Activated CD4-positive, alpha-beta T cell treated with anti-CD3 and anti-CD28 coated beads, Interleukin-2, amount 10 ng/mL, durations not matched to agents 24 days and 14 days (primary cell): ENCODE results near the gene PSAPL1. TPM values are rescaled to one million over a fixed set of nuclear protein-coding genes. Genes with fewer than 3 reads are reported as not detected.

ENCODE experiments used
- DNase-seq: peaks from one replicate; pipeline ENCODE4 v3.0.0; 2022
- H3K27ac Mint-ChIP-seq: one replicate; pipeline ENCODE4 v1.8.0; 2022; ENCODE audit warnings: mild to moderate bottlenecking, mixed read lengths
- H3K27me3 Mint-ChIP-seq: one replicate; pipeline ENCODE4 v1.8.0; 2022; ENCODE audit warnings: mixed read lengths
- H3K36me3 Mint-ChIP-seq: one replicate; pipeline ENCODE4 v1.8.0; 2022; ENCODE audit warnings: low read depth, mild to moderate bottlenecking, mixed read lengths
- H3K4me1 Mint-ChIP-seq: one replicate; pipeline ENCODE4 v1.8.0; 2021; ENCODE audit warnings: mixed read lengths
- H3K4me3 Mint-ChIP-seq: one replicate; pipeline ENCODE4 v1.8.0; 2022; ENCODE audit warnings: mild to moderate bottlenecking, moderate library complexity, mixed read lengths
- H3K9me3 Mint-ChIP-seq: one replicate; pipeline ENCODE4 v1.8.0; 2021; ENCODE audit warnings: mixed read lengths
- intact Hi-C: fragments of 100-400 bp; cut with micrococcal nuclease; formaldehyde crosslinking; loops from one replicate; pipeline ENCODE4 v1.15.1; 2023
- total RNA-seq: library from RNA; stranded (reverse); gene quantifications from 2 replicates; pipeline ENCODE4 v1.2.3, GENCODE V29; 2022

The PSAPL1 gene
- total RNA-seq, 1 donor from 2014 or later: not detected

GRCh38 chr4:7397206-7398103 is 37.3 kb downstream of the PSAPL1 start:
- Mint-ChIP-seq H3K27me3 (peaks cover 10% of the 10 kb centered on the region), H3K36me3 (no peaks in the 10 kb centered on the region), H3K4me3 (no peak overlapping the region), H3K9me3 (peaks cover 8% of the 10 kb centered on the region), H3K27ac (no peak overlapping the region), H3K4me1 (no peaks in the 10 kb centered on the region)
- no peak for DNase-seq
- intact Hi-C loops: no loop called here

GRCh38 chr4:7396186-7396910 is 38.4 kb downstream of the PSAPL1 start:
- H3K27ac Mint-ChIP-seq: no peak overlapping the region
- no peak for DNase-seq
- no peaks in the 10 kb centered on the region for H3K36me3 Mint-ChIP-seq
- no peak overlapping the region for H3K4me3 Mint-ChIP-seq
- H3K27me3 Mint-ChIP-seq: peaks cover 10% of the 10 kb centered on the region
- no peaks in the 10 kb centered on the region for H3K4me1 Mint-ChIP-seq
- peaks cover 8% of the 10 kb centered on the region for H3K9me3 Mint-ChIP-seq
- intact Hi-C loops: no loop called here

DNA sequence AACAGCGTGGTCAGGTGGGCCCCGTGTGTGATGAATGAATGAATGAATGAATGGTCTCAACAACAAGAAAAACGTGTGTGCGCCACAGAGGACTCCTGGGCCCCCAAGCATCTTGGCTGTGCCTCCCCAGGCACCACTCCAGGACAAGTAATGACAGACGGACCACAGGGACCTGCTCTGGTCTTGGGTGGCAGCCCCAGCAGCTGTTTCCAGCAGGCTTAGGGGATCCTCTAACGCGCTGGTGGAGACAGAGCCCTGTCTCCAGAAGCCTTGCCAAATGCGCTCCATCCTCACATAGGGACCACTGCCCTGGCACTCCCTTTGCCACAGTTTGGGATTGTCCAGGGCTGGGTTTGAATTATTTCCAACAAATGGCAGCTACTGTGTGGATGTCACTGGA is 39.1 kb downstream of the PSAPL1 start:
- no peak for DNase-seq
- peaks cover 3% of the 10 kb centered on the region for H3K9me3 Mint-ChIP-seq
- H3K27me3 Mint-ChIP-seq: peaks cover 10% of the 10 kb centered on the region
- no peak overlapping the region for H3K27ac Mint-ChIP-seq
- no peaks in the 10 kb centered on the region for H3K36me3 Mint-ChIP-seq
- no peaks in the 10 kb centered on the region for H3K4me1 Mint-ChIP-seq
- intact Hi-C loops: no loop called here
- H3K4me3 Mint-ChIP-seq: no peak overlapping the region

- H3K4me3 Mint-ChIP-seq: no peak overlapping the region
- intact Hi-C loops: no loop called here
- no peaks in the 10 kb centered on the region for H3K9me3 Mint-ChIP-seq
- H3K4me1 Mint-ChIP-seq: no peaks in the 10 kb centered on the region
- H3K27ac Mint-ChIP-seq: no peak overlapping the region
- H3K36me3 Mint-ChIP-seq: no peaks in the 10 kb centered on the region
- no peak for DNase-seq
- peaks cover 10% of the 10 kb centered on the region for H3K27me3 Mint-ChIP-seq
Measured at GRCh38 chr4:7394681-7395451, 39.9 kb downstream of the PSAPL1 start.

DNA sequence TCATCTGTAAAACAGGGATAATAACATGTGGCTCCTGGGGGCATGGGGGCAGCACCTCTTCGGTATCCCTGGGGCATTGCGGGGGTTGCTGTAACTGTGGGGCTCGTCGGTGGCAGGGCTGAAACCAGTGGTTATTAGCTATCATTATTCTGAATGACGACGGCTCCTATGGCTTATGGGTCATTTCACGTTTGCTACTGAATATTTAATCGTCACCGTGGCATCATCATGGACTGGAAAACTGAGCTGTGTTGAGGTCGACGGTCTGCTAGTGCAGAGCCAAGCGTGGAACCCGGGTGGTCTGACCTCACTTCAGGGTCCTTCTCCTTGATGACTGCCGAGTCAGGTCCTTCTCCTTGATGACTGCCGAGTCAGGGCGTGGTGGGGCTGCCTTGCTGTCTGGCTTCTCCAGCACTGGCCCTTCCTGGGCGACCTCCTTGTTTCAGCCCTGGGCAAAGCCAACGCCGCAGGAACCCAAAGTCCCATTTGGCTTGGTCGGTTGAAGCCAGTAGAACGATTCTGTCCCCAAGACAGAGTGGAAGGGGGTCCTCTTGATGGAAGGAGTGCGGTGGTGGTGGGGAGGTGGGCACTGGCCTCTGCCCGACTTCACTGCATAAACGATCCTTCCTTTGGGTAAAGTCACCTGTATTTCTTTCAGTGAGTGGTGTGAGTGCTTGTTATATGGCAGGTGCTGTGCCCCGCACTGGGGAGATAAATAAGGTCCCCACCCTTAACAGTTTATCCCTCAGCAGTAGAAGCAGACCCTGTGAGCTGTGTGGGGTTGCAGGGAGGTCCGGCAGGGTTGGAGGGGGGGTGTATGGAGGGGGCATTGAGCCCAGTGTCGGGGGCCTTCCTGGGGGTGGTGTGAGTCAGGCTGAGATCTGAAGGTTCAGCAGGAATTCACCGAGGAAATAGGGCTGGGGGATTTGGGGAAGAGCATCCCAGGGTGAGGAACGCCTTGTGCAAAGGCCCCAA is 40.8 kb downstream of the PSAPL1 start:
- H3K36me3 Mint-ChIP-seq: no peaks in the 10 kb centered on the region
- H3K27me3 Mint-ChIP-seq: peaks cover 10% of the 10 kb centered on the region
- no peak overlapping the region for H3K4me3 Mint-ChIP-seq
- intact Hi-C loops: no loop called here
- no peak for DNase-seq
- no peaks in the 10 kb centered on the region for H3K9me3 Mint-ChIP-seq
- H3K4me1 Mint-ChIP-seq: no peaks in the 10 kb centered on the region
- H3K27ac Mint-ChIP-seq: no peak overlapping the region

DNA sequence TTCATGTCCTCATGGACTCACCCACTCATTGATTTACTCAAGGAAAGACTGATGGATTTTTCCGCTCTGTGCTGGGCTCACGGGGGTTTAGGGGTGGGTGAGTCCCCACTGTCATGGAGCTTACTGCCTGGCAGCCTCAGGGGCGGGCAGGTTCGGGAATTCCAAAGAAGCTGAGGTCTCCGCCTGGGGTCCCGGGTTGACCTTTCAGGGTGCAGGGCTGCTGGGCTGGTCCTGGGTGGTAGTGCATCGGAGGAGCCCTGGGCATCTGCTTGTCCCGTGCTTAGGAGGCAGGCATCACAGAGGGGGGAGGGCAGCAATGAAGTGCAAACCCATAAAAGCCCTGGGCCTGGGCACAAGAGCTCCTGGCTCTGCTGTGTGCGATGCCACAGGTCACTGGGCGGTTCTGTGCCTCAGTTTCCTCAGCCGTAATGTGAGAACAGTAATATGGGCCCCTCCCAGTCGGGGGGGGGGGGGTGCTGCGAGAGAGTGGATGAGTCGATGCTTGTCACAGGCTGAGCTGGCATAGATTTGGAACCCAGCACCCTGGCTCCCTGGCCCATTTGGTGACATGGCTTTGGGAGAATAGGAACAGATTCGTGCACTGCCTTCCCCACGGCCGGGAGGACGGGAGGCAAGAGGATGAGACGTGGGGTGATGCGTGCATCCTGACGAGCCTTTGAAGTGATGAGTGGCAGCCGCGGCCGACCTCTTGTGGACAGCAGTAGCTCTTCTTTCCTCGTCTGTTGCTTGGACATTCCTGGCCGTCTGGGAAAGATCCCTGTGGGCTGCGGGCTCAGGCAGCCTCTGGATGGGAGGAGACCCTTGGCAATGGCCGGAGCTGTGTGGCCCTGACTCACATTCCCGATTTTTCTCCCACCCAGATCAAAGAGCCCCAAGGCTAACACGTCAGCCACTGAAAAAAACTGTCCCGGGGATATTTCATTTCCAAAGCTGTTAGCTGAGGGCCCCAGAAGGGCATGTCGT is 42.0 kb downstream of the PSAPL1 start:
- H3K27ac Mint-ChIP-seq: no peak overlapping the region
- H3K27me3 Mint-ChIP-seq: peaks cover 3% of the 10 kb centered on the region
- no peaks in the 10 kb centered on the region for H3K36me3 Mint-ChIP-seq
- no peak overlapping the region for H3K4me3 Mint-ChIP-seq
- intact Hi-C loops: no loop called here
- H3K4me1 Mint-ChIP-seq: no peaks in the 10 kb centered on the region
- peaks cover 3% of the 10 kb centered on the region for H3K9me3 Mint-ChIP-seq
- DNase-seq: no peak

DNA sequence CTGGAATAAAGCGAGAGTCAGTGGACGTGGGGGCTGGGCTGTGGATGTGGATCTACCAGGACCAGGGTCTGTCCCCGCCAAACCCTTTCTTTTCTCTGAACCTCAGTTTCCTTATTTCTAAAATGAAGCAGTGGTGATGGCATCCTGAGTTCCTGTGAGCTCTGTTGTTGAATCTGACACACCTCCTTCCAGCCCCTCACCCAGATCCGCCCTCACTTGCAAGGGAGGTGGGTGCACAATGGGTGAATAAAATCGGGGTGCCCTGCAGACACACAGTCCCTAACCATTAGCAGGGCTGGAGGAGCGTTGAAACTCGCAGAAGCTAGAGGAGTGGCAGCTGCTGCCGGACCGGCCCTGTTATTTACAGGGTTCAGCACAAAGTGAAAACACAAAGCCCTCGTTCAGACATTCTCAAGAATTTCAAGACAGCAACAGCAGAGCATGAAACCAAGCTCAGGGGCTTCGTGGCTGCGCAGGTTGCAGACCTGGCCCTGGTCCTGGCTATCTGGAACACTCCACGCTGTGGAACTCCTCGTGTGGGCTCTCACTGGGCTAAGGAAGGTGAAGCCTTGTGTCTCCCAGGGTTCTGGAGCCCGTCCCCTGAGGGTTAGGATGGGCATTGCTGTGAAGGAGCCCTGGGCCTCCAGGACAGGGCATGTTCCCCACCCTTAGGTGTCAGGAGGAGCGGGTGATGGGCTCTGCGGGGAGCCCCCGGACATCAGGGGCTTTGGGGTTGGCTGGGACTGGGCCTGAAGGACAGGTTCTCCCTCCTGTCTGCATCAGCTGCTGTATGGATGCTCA is 42.9 kb downstream of the PSAPL1 start:
- Mint-ChIP-seq H3K4me1 (no peaks in the 10 kb centered on the region), H3K27ac (no peak overlapping the region), H3K36me3 (no peaks in the 10 kb centered on the region), H3K4me3 (no peak overlapping the region), H3K9me3 (peaks cover 8% of the 10 kb centered on the region), H3K27me3 (no peaks in the 10 kb centered on the region)
- intact Hi-C loops: no loop called here
- DNase-seq: no peak

GRCh38 chr4:7390906-7391636 is 43.7 kb downstream of the PSAPL1 start:
- Mint-ChIP-seq H3K4me3 (no peak overlapping the region), H3K27ac (no peak overlapping the region), H3K4me1 (no peaks in the 10 kb centered on the region), H3K9me3 (peaks cover 11% of the 10 kb centered on the region), H3K36me3 (no peaks in the 10 kb centered on the region), H3K27me3 (no peaks in the 10 kb centered on the region)
- intact Hi-C loops: no loop called here
- no peak for DNase-seq

- no peak for DNase-seq
Measured at GRCh38 chr4:7390336-7390735, 44.4 kb downstream of the PSAPL1 start.

GRCh38 chr4:7389719-7390118 is 45.0 kb downstream of the PSAPL1 start:
- no peaks in the 10 kb centered on the region for H3K27me3 Mint-ChIP-seq
- no peak overlapping the region for H3K27ac Mint-ChIP-seq
- no peak overlapping the region for H3K4me3 Mint-ChIP-seq
- no peaks in the 10 kb centered on the region for H3K36me3 Mint-ChIP-seq
- peaks cover 11% of the 10 kb centered on the region for H3K9me3 Mint-ChIP-seq
- DNase-seq: no peak
- intact Hi-C loops: no loop called here
- H3K4me1 Mint-ChIP-seq: no peaks in the 10 kb centered on the region

More at GRCh38 chr4:7390336-7390735, 44.4 kb downstream of the PSAPL1 start:
- H3K36me3 Mint-ChIP-seq: no peaks in the 10 kb centered on the region
- H3K4me1 Mint-ChIP-seq: no peaks in the 10 kb centered on the region
- intact Hi-C loops: no loop called here
- H3K27ac Mint-ChIP-seq: no peak overlapping the region
- H3K4me3 Mint-ChIP-seq: no peak overlapping the region
- peaks cover 11% of the 10 kb centered on the region for H3K9me3 Mint-ChIP-seq
- no peaks in the 10 kb centered on the region for H3K27me3 Mint-ChIP-seq

DNA sequence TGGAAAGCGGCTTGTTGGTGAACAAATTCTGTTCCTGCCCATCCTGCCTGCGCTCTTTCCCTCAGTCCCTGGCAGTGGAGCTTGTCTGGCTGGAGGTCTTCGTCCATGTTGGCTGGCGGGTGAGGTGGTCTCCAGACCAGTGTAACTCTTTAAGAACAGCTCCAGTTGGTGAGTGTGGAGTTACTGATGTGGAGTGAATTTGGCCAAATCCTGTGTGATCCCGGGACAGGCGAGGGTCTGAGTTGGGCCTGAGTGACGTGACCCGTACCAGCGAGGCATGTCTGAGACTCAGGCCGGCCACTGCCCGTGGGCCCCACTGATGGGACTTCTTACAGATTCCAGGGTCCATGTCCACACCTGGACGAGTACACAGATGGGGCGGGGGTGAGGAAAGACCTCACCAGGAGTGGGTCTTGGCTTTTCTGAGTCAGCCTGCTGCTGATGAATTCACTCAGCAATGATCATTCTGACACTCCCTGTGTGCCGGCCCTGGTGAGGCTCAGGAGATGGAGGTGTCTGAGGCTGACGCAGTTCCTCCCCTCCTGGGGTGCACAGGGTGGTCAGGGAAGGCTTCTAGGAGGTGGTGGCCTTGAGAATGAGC is 45.5 kb downstream of the PSAPL1 start:
- Mint-ChIP-seq H3K4me1 (no peaks in the 10 kb centered on the region), H3K27me3 (no peaks in the 10 kb centered on the region), H3K4me3 (no peak overlapping the region), H3K27ac (no peak overlapping the region), H3K9me3 (peaks cover 11% of the 10 kb centered on the region), H3K36me3 (no peaks in the 10 kb centered on the region)
- intact Hi-C loops: no loop called here
- DNase-seq: no peak
